Heart left ventricle (tissue), 13 donors: ENCODE data around the gene GRAMD1B.
A peak's percentile ranks its signal among the peaks of the same experiment; 100 is the strongest.

Experiments used
- CTCF ChIP-seq, 12 donors: fragments of 200-600 bp; sonication (generic) in 4 of 12; IDR thresholded peaks; one replicate each; pipeline versions ENCODE4 v1.5.0 to v1.8.0; 2018 to 2022; ENCODE audit warnings: antibody characterized with exemption in 12 of 12, mild to moderate bottlenecking in 5 of 12
- POLR2A ChIP-seq, 2 donors: fragments of 450-650 bp; IDR thresholded peaks; one replicate each; pipeline ENCODE4 v1.6.1; 2017; ENCODE audit warnings: antibody characterized with exemption in 2 of 2, mild to moderate bottlenecking in 2 of 2, moderate library complexity in 2 of 2
- donor health status: ischemic (EF 13 %, LVEDD 7.1; RV severe dilation, severe dysfunction).
- donor health status: DM: no; HTN: yes; CAD: no.
- donor health status: DM: no; HTN: no; CAD: no.
- donor health status: ischemic (EF 25% LVEDD 6.9; RV normal size, moderate dysfunction).
- donor health status: ischemic (EF 25% LVEDD 5.7; RV mildly dilated, moderate dysfunction).
- donor health status: ischemic (EF 35%, LVEDD 5.7; RV mildly dilated, moderate dysfunction).
- donor health status: nonischemic (EF 11% LVEDD 7.7; RV severe dilation, severe dysfunction).
- donor health status: DM: yes; HTN: yes; CAD: no.
- donor health status: PGD.
- donor health status: ischemic (EF 29% LVEDD 5.4; RV normal size, mild dysfunction).
- donor health status: nonischemic (EF 23%, LVEDD 6.1; RV moderate dilation, normal function).

DNA sequence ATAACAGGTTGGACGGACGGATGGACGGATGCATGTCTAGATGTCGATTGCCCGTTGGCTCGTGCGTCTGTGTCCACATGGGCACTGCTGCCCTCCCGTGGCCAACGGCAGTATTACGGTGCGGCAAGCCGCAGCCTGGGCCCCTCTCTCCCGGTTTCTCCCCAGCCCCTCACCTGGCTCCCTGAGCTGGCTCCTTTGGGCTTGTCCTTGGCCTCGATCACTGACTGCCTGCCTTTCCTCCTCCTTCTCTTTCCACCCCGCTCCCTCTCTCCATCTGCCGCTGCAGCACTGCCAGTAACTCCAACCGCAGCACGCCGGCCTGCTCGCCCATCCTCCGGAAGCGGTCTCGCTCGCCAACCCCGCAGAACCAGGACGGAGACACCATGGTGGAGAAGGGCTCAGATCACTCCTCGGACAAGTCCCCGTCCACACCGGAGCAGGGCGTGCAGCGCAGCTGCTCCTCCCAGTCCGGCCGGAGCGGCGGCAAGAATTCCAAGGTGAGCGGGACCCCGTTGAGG is 147.1 kb downstream of the GRAMD1B start:
- peak; percentile 83 to 93 (median 90) for TF ChIP-seq CTCF (IDR thresholded peaks at IDR 0.05)
- TF ChIP-seq POLR2A (IDR thresholded peaks at IDR 0.05): no peak
